Measurements from ENCODE around the gene ACOT2. TPM values are rescaled to one million over a fixed set of nuclear protein-coding genes. Genes with fewer than 3 reads are reported as not detected.

Gene ACOT2
- total RNA-seq, 2 experiments from 2014 or later: 13.3 to 13.4 TPM

- no peak for DNase-seq
- ChIA-PET POLR2A (no interaction called here), CTCF (interaction anchor here (0.6 to 1.5 kb wide), 2 partner anchors 36 to 39 kb away, joined by 3 to 5 read pairs; no protein-coding TSS in a partner anchor)
- peaks cover 14% of the 10 kb centered on the region for H3K27me3 Mint-ChIP-seq
- H3K4me1 Mint-ChIP-seq: peaks cover 12% of the 10 kb centered on the region
- no peaks in the 10 kb centered on the region for H3K9me3 Mint-ChIP-seq
- no peaks in the 10 kb centered on the region for H3K36me3 Mint-ChIP-seq (ENCODE audit: low read depth)
- H3K4me3 Mint-ChIP-seq: no peak overlapping the region
- H3K27ac Mint-ChIP-seq: no peak overlapping the region
These were observed 38.2 kb downstream of the ACOT2 start for GRCh38 chr14:73607241-73607640.

GRCh38 chr14:73610687-73611086 is 41.7 kb downstream of the ACOT2 start:
- Mint-ChIP-seq H3K4me3 (no peak overlapping the region), H3K27ac (no peak overlapping the region), H3K9me3 (no peaks in the 10 kb centered on the region), H3K27me3 (peaks cover 25% of the 10 kb centered on the region), H3K4me1 (peaks cover 15% of the 10 kb centered on the region), H3K36me3 (ENCODE audit: low read depth) (no peaks in the 10 kb centered on the region)
- no peak for DNase-seq
- POLR2A ChIA-PET: no interaction called here
- CTCF ChIA-PET: no interaction called here

- H3K36me3 Mint-ChIP-seq (ENCODE audit: low read depth): no peaks in the 10 kb centered on the region
- no peak within 1 kb of the TSS for H3K27ac Mint-ChIP-seq
- CTCF ChIA-PET: interaction anchor here (1.1 to 2.3 kb wide), 7 partner anchors 17 to 142 kb away, joined by 3 to 12 read pairs (median 4); partner anchors contain the start of genes ACOT2, ACOT4 and DNAL1
- DNase-seq: peak; percentile 63
- no peaks in the 10 kb centered on the region for H3K9me3 Mint-ChIP-seq
- H3K4me1 Mint-ChIP-seq: peaks cover 8% of the 10 kb centered on the region
- H3K27me3 Mint-ChIP-seq: peaks cover 25% of the 10 kb centered on the region
- POLR2A ChIA-PET: interaction anchor here (0.7 to 1.8 kb wide), 7 partner anchors 17 to 335 kb away, joined by 3 to 16 read pairs (median 5); partner anchors contain the start of genes ACOT2, DNAL1 and RIOX1
- H3K4me3 Mint-ChIP-seq: peak within 1 kb of the TSS; percentile 77
These were observed 43.5 kb downstream of the ACOT2 start, which contains the start of gene ACOT6 for GRCh38 chr14:73612339-73613045. Gene ACOT6 (plus strand): TSS chr14:73612517. CDS start chr14:73612572, 55 bp downstream.

- POLR2A ChIA-PET: interaction anchor here (0.6 to 1.8 kb wide), 9 partner anchors 17 to 334 kb away, joined by 3 to 16 read pairs (median 3); partner anchors contain the start of genes ACOT2, DNAL1 and RIOX1
- no peaks in the 10 kb centered on the region for H3K9me3 Mint-ChIP-seq
- peaks cover 25% of the 10 kb centered on the region for H3K27me3 Mint-ChIP-seq
- peaks cover 8% of the 10 kb centered on the region for H3K4me1 Mint-ChIP-seq
- H3K36me3 Mint-ChIP-seq (ENCODE audit: low read depth): no peaks in the 10 kb centered on the region
- peak overlapping the region; percentile 77 for H3K4me3 Mint-ChIP-seq
- CTCF ChIA-PET: interaction anchor here (1.1 to 2.3 kb wide), 7 partner anchors 17 to 142 kb away, joined by 3 to 12 read pairs (median 4); partner anchors contain the start of genes ACOT2, ACOT4 and DNAL1
- no peak overlapping the region for H3K27ac Mint-ChIP-seq
- no peak for DNase-seq
These were observed 44.0 kb downstream of the ACOT2 start for GRCh38 chr14:73613046-73613383.

- peak overlapping the region; percentile 77 for H3K4me3 Mint-ChIP-seq
- no peaks in the 10 kb centered on the region for H3K9me3 Mint-ChIP-seq
- no peak overlapping the region for H3K27ac Mint-ChIP-seq
- peaks cover 20% of the 10 kb centered on the region for H3K27me3 Mint-ChIP-seq
- no peaks in the 10 kb centered on the region for H3K36me3 Mint-ChIP-seq (ENCODE audit: low read depth)
- CTCF ChIA-PET: interaction anchor here (1.0 to 2.3 kb wide), 7 partner anchors 16 to 141 kb away, joined by 3 to 12 read pairs (median 4); partner anchors contain the start of genes ACOT2, ACOT4 and DNAL1
- peaks cover 8% of the 10 kb centered on the region for H3K4me1 Mint-ChIP-seq
- no peak for DNase-seq
- POLR2A ChIA-PET: interaction anchor here (0.6 to 1.8 kb wide), 7 partner anchors 18 to 160 kb away, joined by 3 to 16 read pairs (median 5); partner anchors contain the start of genes ACOT2 and RIOX1
These were observed 44.5 kb downstream of the ACOT2 start for GRCh38 chr14:73613419-73613963.

GRCh38 chr14:73616831-73617230 is 47.8 kb downstream of the ACOT2 start:
- CTCF ChIA-PET: no interaction called here
- POLR2A ChIA-PET: no interaction called here

DNA sequence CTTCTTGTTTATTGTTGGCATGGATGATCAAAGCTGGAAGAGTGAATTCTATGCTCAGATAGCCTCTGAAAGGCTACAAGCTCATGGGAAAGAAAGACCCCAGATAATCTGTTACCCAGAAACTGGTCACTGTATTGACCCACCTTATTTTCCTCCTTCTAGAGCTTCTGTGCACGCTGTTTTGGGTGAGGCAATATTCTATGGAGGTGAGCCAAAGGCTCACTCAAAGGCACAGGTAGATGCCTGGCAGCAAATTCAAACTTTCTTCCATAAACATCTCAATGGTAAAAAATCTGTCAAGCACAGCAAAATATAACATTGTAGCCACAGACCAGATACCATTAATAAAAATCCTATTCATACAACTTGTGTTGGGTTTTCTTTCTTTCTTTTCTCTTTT is 50.5 kb downstream of the ACOT2 start:
- no peak overlapping the region for H3K4me3 Mint-ChIP-seq
- H3K27ac Mint-ChIP-seq: no peak overlapping the region
- H3K36me3 Mint-ChIP-seq (ENCODE audit: low read depth): no peaks in the 10 kb centered on the region
- no peaks in the 10 kb centered on the region for H3K9me3 Mint-ChIP-seq
- no peaks in the 10 kb centered on the region for H3K27me3 Mint-ChIP-seq
- ChIA-PET POLR2A (no interaction called here), CTCF (interaction anchor here (1.1 to 1.6 kb wide), 2 partner anchors 13 to 110 kb away, joined by 4 read pairs; no protein-coding TSS in a partner anchor)
- H3K4me1 Mint-ChIP-seq: no peaks in the 10 kb centered on the region
- DNase-seq: no peak

More at GRCh38 chr14:73616831-73617230, 47.8 kb downstream of the ACOT2 start:
- Mint-ChIP-seq H3K27ac (no peak overlapping the region), H3K4me3 (no peak overlapping the region), H3K27me3 (peaks cover 14% of the 10 kb centered on the region), H3K36me3 (ENCODE audit: low read depth) (no peaks in the 10 kb centered on the region), H3K4me1 (peaks cover 8% of the 10 kb centered on the region), H3K9me3 (no peaks in the 10 kb centered on the region)
- DNase-seq: no peak

GRCh38 chr14:73620268-73620667 is 51.3 kb downstream of the ACOT2 start:
- CTCF ChIA-PET: interaction anchor here (0.6 to 1.6 kb wide), 2 partner anchors 13 to 453 kb away, joined by 3 to 4 read pairs; no protein-coding TSS in a partner anchor
- Mint-ChIP-seq H3K36me3 (ENCODE audit: low read depth) (no peaks in the 10 kb centered on the region), H3K27ac (no peak overlapping the region), H3K9me3 (no peaks in the 10 kb centered on the region), H3K4me1 (no peaks in the 10 kb centered on the region), H3K27me3 (no peaks in the 10 kb centered on the region), H3K4me3 (no peak overlapping the region)
- POLR2A ChIA-PET: no interaction called here
- DNase-seq: no peak

- H3K4me1 Mint-ChIP-seq: no peaks in the 10 kb centered on the region
These were observed 54.6 kb downstream of the ACOT2 start for GRCh38 chr14:73623504-73624054.

More at GRCh38 chr14:73623504-73624054, 54.6 kb downstream of the ACOT2 start:
- H3K27ac Mint-ChIP-seq: no peak overlapping the region
- POLR2A ChIA-PET: no interaction called here
- CTCF ChIA-PET: interaction anchor here (0.6 kb wide), 1 partner anchor 53 kb away, joined by 3 read pairs; no protein-coding TSS in a partner anchor
- H3K36me3 Mint-ChIP-seq (ENCODE audit: low read depth): no peaks in the 10 kb centered on the region
- H3K9me3 Mint-ChIP-seq: no peaks in the 10 kb centered on the region
- H3K27me3 Mint-ChIP-seq: no peaks in the 10 kb centered on the region
- H3K4me3 Mint-ChIP-seq: no peak overlapping the region
- DNase-seq: no peak

Other genes starting within 250 kb of the ACOT2 start
- gene NUMB, start 110.7 kb upstream of the ACOT2 start, total RNA-seq: 10 to 100 TPM; 44.5 to 46.4 TPM
- gene RIOX1, start 78.3 kb upstream of the ACOT2 start, total RNA-seq: 10 to 100 TPM; 17.9 to 19.4 TPM
- 1 to 10 TPM; 2.2 to 2.9 TPM for gene ACOT1, start 32.1 kb upstream of the ACOT2 start, total RNA-seq
- not detected for gene HEATR4, start 10.3 kb upstream of the ACOT2 start, total RNA-seq
- under 1 TPM; 0.83 to 0.93 TPM for gene ACOT4, start 22.7 kb downstream of the ACOT2 start, total RNA-seq
- not detected for gene ACOT6, start 43.3 kb downstream of the ACOT2 start, total RNA-seq
- 1 to 10 TPM; 6.8 to 7.2 TPM for gene DNAL1, start 75.8 kb downstream of the ACOT2 start, total RNA-seq
- 10 to 100 TPM; 28.2 to 30.0 TPM for gene PNMA1, start 145.2 kb downstream of the ACOT2 start, total RNA-seq